HG03280 (cell line): ENCODE measurements around the gene GOLGA6L2.
"Not testable (repeated sequence)": the region's sequence is repeated elsewhere in the genome, so short reads cannot be mapped to it uniquely, and the experiment has no call there.

Experiments
- ATAC-seq: cut with Tn5 transposase; IDR thresholded peaks from one replicate; pipeline ENCODE4 v1.9.1; 2021; ENCODE audit warnings: mild to moderate bottlenecking, moderate library complexity; ENCODE audit not compliant: unreplicated experiment

Gene GOLGA6L2

DNA sequence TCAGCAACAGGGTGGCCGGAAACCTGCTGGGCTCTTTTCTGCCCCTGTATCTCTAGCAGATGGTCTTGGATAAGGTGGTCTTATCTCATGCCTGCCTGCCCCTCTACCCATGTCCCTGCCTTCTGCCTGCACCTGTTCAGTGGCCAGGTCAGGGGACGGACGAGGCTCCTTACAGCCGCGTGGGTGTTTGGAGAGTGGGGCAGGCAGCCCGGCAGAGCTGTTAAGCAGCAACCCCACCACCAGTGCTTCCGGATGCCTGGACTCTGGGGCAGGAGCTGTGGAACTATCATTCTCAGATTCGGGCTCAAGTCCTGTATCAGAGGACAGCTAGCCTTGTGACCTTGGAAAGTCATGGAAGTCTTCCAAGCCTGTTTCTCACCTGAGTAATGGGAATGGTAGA, 21.7 kb downstream of the GOLGA6L2 start:
- not testable (repeated sequence) for ATAC-seq

DNA sequence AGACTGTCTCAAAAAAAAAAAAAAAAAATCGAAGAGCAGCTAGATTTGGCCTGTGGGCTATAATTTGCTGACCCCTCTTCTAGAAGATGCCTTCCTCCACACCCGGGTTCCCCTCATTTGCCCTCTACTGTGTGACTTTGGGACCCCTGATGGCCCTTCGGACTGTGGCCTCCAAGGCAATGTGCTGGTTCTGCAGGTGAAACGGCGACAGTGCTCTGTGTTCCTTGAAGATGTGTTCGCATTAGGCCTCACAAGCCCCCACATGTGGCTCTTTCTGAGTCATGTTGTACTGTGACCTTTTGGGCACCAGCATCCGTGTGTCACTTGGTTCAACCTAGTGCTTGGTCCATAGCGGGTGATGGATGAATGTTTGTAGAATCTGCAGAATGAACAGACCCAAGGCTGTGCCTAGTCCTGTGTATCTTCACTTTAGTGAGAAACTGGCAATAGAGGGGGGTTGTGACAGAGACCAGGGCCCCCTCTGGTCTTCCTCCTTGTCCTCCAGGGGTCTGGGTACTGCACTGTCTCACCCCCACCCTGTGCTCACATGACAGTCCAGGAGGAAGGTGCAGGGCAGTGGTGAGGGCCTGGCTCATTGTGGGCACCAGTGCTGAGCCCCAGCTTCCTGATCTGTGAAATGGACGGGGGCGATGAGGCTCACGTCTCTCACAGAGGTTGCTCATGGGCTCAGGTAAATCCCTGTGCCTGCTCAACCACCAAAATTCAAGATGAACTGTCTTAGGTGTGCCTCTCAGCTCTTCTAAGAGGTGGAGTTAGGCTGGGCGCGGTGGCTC, 22.7 kb downstream of the GOLGA6L2 start:
- no peak for ATAC-seq

DNA sequence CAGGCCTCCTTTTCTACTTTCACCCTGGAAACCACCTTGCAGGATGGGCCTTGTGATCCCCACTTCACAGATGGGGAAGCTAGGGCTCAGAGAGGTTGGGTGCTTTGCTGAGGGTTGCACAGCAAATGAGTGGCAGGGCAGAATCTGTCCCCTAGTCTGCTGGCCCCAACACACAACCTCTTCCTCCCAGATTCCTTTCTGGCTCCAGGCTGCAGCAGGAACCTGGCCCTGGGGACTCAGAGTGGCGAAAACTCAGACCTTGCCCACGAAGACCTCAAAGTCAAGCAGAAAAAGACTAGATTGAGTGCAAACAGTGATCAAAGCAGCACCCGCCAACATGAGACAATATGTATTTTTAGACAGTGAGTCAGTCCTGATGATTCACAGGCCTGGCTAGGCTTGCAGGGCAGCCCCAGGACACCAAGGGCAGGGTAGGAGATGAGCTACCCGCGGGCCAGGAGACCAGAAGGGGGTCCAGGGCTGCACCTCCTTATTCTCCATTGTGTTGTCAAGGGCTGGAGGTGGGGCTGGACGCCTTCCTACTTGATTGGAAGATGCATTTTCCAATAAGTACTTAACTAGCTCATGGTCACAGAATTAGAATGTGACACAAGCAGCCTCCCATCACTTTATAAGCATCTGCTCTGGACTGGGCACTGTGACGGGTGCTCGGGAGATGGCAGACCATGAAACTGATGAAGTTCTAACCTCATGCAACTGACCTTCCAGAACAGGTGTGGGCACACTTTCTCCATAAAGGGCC, 23.9 kb downstream of the GOLGA6L2 start:
- peak; percentile 78 for ATAC-seq

DNA sequence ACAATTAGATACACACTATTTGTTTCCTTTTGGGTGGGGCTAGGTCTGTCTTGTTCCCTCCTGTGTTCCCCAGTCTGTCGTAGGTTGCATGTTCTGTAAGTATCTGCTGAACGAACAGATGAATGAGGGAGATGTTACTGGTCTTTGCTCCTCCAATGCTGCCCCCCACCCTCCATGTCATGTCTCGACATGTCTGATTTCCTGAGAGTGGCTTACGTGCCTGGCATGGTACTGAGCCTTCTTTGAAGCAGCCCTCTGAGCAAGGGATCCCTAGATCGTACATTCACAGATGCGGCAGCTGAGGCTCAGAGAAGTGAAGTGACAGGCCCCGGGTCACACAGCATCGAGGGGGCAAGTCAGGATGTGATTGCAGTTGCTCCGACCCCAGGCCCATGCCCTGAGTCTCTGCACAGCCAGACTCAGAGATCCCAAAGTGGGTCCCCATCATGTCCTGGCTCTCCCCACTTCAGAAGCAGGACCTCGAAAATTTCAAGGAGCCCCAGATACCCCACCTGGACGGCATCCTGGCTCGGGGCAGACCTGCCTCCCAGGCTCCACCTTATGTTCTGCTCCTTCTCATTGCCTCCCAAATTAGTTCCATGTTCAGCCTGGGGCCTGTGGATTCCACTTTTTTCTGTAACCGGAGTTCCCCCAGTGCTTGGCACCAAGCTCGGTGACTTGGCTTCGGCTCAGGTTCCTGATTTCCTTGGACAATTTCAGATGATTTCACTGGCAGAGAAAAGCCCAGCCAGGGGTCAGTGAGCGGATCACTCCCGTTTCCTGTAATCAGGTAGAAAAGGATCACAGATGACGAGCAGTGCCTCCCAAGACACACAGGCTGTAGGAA, 24.7 kb downstream of the GOLGA6L2 start:
- no peak for ATAC-seq

DNA sequence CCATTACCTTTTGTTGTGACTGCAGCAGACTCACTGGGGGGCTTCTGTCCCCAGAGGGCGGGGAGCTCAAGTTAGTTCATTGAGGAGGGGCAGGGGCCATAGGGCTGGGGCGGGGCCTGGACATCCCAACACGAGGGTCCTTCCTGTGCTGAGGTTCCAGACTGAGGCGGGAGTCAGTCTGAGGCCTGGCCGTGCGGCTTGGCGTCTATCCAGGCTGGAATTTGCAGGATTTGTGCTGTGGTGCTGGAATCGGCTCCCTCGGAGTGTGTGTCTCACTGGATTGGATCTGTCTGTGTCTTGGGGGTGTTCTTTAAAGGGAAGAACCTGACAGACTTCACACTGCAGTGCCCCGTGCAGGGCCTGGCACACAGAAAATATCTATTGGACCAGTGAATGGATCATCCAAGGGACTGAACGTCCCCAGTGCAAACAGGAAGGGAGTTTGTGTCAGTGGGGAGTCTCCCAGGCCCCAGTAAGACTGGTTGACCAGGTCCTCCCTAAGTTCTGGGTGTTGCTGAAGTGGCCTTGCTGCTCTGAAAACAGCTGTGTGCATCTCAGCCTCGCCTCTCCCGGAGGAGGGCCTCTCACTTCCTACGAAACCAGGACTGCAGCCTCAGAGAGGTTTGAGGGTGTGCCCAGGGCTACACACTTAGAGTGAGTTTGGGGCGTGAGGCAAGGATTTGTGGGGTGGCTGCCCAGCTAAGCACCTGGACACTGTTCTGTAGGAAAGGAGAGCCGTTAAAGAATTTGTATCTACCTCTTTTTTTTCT, 26.1 kb downstream of the GOLGA6L2 start:
- peak; percentile 41 for ATAC-seq

DNA sequence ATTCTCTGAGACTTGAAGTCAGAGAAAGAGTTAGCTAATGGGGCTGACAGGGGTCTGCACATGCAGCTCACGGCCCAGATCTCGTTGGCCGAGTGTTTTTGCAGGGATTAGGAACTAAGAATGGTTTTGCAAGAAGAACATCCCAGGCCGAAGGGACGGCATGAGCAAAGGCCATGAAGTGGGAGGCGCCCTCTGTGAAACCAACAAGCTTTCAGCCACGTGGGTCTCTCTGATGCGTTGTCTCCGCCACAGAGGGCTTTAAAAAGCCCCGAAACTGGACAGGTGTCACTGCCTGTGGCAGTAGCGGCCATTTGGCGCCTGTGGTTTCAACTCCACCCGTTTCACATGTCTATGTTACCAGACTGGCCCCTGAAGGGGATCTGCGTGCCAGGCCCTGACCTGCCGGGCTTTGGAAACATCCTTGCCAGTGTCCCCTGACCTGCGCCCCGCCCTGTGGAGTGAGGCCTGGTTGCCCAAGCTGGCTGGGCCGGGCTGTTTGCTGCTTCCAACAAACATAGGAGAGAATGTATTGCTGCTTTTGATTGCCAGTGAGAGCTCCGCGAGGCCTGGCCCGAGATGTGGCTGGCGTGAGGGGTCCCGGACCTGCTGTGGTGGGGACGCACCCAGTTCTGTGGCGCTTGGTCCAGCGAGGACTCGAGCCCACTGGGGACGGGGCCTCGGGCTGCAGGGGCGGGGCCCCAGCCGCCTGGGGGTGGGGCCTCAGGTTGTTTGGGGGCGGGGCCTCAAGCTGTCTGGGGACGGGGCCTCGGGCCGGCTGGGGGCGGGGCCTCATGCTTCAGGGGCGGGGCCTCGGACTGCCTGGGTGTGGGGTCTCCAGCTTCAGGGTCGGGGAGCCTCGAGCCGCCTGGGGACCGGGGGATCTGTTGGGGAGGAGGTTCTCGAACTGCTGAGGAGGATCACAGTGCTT, 30.4 kb downstream of the GOLGA6L2 start:
- peak; percentile 84 for ATAC-seq

DNA sequence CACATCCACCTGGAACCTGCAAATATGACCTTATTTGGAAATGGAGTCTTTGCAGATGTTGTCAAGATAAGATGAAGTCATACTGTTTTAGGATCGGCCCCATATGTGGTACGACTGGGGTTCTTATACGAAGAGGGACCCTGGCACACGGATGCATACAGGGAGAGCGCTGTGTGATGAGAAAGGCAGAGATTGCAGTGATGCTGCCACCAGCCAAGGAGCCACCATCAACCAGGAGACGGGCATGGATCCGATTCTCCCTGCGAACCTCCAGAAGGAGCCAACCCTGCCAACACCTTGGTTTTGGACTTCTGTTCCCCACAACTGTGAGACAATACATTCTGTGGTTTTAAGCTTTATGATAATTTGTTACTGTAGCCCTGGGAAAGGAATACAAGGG, 31.2 kb downstream of the GOLGA6L2 start:
- not testable (repeated sequence) for ATAC-seq

DNA sequence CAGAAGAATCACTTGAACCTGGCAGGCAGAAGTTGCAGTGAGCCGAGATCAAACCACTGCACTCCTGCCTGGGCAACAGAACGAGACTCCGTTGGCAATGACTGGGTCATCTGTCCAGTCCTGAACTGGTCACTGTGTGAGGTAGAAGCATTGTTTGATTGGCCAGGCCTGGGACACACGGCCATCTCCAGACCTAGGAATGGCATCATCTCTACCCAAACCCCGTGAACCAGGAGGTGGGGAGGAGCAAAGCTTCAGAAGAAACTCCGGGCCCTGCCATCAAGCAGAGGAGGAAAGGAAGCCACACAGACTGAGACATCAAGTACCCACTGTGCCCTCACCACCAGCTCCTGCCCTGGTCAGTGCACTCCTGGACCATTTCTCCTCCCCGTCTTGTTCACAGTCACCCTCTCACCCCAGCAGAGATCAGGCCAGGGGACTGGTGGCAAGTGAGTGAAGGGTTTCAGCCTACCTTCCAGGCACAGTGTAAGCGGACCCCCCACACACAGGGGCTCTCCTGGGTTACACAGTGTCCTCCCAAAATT, 31.6 kb downstream of the GOLGA6L2 start:
- ATAC-seq, result no peak

DNA sequence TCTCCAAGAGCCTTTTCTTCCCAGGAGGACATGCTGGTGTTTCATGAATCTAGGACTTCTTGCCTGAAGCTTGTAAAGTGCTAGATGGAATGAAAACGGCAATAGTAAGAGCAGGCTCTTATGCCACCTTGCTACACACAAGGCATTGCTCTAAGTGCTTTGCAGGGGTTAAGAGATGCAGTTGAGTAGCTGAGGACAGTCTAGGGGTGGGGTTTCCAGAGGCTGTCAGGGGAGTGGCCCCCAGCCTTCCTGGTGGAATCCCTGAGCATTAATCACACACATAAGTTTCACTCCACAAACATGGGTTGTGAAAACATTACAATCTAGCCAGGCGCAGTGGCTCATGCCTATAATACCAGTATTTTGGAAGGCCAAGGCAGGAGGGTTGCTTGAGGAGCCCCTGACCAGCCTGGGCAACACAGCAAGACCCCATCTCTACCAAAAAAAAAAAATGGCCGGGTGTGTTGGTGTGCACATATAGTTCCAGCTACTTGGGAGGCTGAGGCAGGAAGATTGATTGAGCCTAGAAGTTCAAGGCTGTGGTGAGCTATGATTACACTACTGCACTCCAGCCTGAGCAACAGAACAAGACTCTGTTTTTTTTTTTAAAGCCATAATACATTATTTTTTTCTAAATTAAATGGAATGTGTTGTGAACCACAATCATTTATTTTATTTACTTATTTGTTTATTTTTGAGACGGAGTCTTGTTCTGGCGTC, 34.0 kb downstream of the GOLGA6L2 start:
- ATAC-seq, result not testable (repeated sequence)

DNA sequence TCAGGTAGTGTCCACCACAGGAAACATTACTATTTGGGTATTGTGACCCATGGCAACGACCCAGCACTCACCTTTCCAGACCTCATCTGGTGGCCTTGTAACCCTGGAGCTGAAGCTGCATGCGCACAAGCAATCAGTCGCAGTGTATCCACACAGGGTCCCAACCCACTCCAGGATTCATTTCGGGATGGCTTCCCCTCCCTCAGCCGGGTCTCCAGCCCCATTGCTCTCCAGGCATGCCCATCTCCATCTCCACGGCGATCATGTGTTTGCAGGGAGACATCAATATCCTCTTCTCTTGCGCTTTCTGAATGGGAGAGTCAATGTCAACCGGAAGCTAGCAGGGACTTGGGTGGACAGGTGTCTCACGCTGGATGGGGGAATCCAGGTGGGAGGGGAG, 35.2 kb downstream of the GOLGA6L2 start:
- ATAC-seq, result no peak

DNA sequence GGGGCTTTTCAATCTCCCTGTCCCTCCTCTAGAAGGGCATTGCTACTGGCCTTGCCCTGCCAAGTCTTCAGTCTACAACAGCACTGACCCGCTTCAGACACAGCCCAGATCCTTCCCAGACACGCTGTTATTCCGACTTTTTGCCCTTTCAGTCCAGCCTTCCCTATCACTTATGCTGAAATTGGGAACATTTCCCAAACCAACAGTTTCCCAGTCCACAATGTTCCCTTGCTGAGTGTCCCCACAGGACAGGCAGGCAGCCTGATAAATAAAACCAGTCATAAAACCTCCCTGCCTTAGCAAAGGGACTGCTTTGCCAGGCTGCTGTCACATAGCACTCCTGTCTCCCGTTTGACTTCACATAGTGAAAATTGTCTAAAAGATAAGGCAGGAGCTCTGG, 43.5 kb downstream of the GOLGA6L2 start:
- ATAC-seq, result no peak

DNA sequence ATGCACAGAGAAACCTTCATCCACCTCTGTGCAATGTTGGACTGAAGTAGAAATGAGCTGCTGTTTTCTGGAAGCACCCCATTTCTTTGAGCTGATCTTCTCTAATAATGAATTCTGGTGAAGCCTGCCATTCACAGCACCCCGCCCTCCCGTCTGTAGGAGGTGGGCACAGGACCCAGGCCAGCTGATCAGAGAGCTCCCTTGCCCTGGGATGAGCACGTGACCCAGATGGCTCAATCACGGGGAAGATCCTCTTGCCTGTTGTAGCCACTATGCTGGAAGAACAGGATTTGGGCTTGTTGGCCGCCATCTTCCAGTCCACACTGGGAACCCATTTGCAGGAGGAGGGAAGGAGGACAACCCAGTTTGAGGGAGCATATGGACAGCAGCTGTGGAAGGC, 44.5 kb downstream of the GOLGA6L2 start:
- ATAC-seq, result no peak

DNA sequence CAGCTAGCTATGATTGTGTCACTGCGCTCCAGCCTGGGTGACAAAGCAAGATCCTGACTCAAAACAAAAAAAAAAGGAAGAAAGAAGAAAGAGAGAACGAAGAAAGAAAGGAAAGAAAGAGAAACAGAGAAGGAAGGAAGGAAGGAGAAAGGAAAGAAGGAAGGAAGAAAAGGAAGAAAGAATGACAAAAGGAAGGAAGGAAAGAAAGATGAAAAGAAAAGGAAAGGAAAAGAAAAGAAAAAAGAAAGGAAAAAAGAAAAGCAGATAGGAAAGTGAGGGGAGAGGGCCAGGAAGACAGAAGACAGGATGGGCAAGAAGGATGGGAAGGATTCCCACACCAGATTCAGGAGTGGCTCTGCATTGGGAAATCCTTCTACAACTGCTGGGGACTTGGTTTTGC, 44.9 kb downstream of the GOLGA6L2 start:
- ATAC-seq, result no peak

DNA sequence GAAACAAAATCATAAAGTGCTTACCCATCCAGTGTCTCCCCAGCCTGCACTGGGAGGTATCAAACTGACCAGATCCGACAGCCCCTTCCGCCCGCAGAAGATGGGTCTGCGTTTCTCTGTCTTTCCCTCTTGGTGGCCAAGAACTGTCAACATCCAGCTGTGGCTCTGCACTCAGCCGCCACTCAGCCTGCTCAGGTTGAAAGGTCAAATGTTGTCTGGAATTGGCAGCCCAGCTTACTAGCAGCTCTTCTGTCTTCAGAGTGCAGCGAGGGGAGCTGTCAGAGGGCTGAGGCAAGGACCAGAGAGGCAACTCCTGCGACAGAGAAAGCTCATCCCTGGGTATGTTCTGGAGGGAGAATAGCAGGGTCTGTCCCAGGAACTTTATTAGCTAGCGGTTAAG, 45.4 kb downstream of the GOLGA6L2 start:
- no peak for ATAC-seq

DNA sequence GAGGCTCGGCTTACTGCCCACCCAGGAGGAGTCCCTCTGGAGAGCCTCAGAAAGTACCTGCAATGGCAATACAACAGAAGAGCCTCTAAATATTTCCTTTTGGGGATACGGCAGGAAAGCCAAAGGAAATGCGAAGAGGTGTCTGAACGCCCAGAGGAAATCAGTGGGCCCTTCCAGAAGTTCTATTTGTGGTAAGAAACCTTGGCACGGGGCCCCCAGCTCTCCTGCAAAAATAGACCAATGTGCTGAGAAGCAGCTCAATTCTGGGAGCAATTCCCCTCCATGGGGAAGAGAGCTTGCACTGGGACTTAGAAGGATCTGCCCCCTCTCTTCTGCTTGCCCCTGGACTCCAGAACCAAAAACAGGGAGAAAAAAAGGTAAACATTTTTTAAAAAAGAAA, 47.8 kb downstream of the GOLGA6L2 start:
- ATAC-seq, result not testable (repeated sequence)

DNA sequence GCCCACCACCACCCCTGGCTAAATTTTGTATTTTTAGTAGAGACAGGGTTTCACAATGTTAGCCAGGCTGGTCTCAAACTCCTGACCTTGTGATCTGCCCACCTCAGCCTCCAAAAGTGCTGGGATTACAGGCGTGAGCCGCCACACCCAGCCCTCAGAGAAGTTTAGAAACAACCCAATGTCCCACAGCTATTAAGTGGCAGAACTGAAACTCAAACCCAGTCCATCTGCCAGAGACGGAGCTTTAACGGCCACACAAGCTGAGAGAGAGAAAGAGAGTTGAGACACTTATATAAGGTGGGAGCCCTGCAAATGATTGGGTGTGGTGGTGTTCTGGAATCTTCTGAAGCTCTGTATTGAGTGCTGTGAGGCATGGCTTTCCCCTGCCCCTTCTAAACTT, 48.7 kb downstream of the GOLGA6L2 start:
- not testable (repeated sequence) for ATAC-seq

DNA sequence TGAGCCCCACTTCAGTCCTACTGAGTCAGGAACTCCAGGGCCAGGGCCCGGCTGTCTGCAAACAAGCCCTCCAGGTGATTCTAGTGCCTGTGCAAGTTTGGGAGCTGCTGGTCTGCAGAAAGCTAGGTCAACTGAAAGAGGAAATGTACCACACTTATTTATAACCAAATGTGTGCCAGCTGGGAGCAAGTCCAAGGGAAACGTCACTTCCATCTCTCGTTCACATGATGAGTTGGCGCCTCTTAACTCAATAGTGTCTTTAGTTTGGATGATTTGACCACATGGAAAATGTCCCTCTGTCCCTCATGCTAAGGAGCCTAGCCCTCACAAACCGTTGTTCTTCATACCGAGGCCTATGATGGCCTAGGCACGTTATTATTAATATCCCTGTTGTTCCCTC, 49.3 kb downstream of the GOLGA6L2 start:
- no peak for ATAC-seq

DNA sequence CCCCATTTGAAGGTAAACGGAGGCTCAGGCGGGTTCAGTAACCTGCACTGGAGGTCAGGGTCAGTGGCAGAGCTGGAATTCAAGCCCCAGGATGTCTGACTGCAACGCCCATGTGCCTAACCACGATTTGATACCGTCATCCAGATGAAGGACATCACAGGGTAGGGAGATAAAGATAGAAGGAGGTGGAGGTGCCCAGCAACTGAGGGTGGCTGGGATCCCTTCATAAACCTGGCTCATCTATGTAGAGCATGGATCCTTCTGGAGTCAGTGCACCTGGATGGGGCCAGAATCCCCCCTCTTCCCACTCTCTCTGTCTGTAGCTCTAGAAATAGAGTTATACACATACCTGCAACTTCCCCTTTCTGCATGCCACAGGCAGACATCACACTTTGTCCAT, 51.2 kb downstream of the GOLGA6L2 start:
- ATAC-seq, result no peak
